Uterus (tissue), 4 donors: ENCODE measurements around the gene IRX2. TPM values are rescaled to one million over a fixed set of nuclear protein-coding genes. Genes with fewer than 3 reads are reported as not detected.

Experiments used
- DNase-seq, 2 donors: peaks; one replicate each; pipeline ENCODE4 v3.0.0-alpha.2; 2019 to 2020
- H3K27ac ChIP-seq, 2 donors: fragments of 200-600 bp; sonication (generic); 1 replicate in 1 of 2; 2 replicates in 1 of 2; pipeline ENCODE4 v1.5.1; 2016 to 2018
- H3K27me3 ChIP-seq, 2 donors: fragments of 200-600 bp; sonication (generic); one replicate each; pipeline ENCODE4 v1.5.1; 2018 to 2019; ENCODE audit warnings: control low read depth in 1 of 2
- H3K36me3 ChIP-seq, 2 donors: fragments of 200-600 bp; sonication (generic); one replicate each; pipeline ENCODE4 v1.5.1; 2019; ENCODE audit warnings: control low read depth in 1 of 2
- H3K4me1 ChIP-seq, 2 donors: fragments of 200-600 bp; sonication (generic); one replicate each; pipeline ENCODE4 v1.5.1; 2018 to 2019; ENCODE audit warnings: control low read depth in 1 of 2
- H3K4me3 ChIP-seq, 2 donors: fragments of 200-600 bp; sonication (generic); 1 replicate in 1 of 2; 2 replicates in 1 of 2; pipeline ENCODE4 v1.5.1; 2018 to 2019; ENCODE audit warnings: mild to moderate bottlenecking in 1 of 2
- H3K9me3 ChIP-seq, 2 donors: fragments of 200-600 bp; sonication (generic); one replicate each; pipeline ENCODE4 v1.5.1; 2019; ENCODE audit warnings: control low read depth in 1 of 2
- CTCF ChIP-seq, 4 experiments: fragments of 200-600 bp in 2 of 4; fragments of 450-650 bp in 2 of 4; sonication (generic) in 2 of 4; IDR thresholded peaks; one replicate each; pipeline ENCODE4 v1.5.1; 2016 to 2019; ENCODE audit warnings: antibody characterized with exemption in 4 of 4, mild to moderate bottlenecking in 2 of 4, moderate library complexity in 1 of 4
- POLR2A ChIP-seq, 2 donors: fragments of 450-650 bp; IDR thresholded peaks; one replicate each; pipeline ENCODE4 v1.6.1; 2016; ENCODE audit warnings: antibody characterized with exemption in 2 of 2, mild to moderate bottlenecking in 1 of 2, moderate library complexity in 1 of 2
- intact Hi-C: fragments of 100-400 bp; cut with DNase I; formaldehyde crosslinking; loops from one replicate; pipeline ENCODE4 v1.15.1; 2023; ENCODE audit warnings: low total_unique reads
- total RNA-seq, 4 donors: library from RNA; depleted of rRNA in 3 of 4; stranded (reverse); fragments of >200 nt in 3 of 4; gene quantifications; one replicate each; pipeline versions ENCODE4 v1.1.0 to v1.2.4, GENCODE V29; 2014 to 2023
- donor health status: DM: yes; HTN: yes; CAD: no.

Gene IRX2
- total RNA-seq, 4 donors from 2014 or later: 0.77 TPM; not detected in 3

GRCh38 chr5:2715856-2716255 lies 35.6 kb downstream of the IRX2 start:
- no peak overlapping the region for H3K27ac ChIP-seq
- no peaks in the 10 kb centered on the region for H3K36me3 ChIP-seq
- no peaks in the 10 kb centered on the region for H3K9me3 ChIP-seq
- H3K4me3 ChIP-seq: no peak overlapping the region
- no peak for DNase-seq
- no peaks in the 10 kb centered on the region for H3K4me1 ChIP-seq
- intact Hi-C loops: no loop called here
- TF ChIP-seq CTCF (IDR thresholded peaks at IDR 0.05): no peak
- no peak for TF ChIP-seq POLR2A (IDR thresholded peaks at IDR 0.05)
- H3K27me3 ChIP-seq: no peaks in the 10 kb centered on the region

GRCh38 chr5:2714805-2715204 lies 36.7 kb downstream of the IRX2 start:
- H3K4me1 ChIP-seq: no peaks in the 10 kb centered on the region
- no peaks in the 10 kb centered on the region for H3K27me3 ChIP-seq
- intact Hi-C loops: no loop called here
- H3K36me3 ChIP-seq: no peaks in the 10 kb centered on the region
- TF ChIP-seq CTCF (IDR thresholded peaks at IDR 0.05) (no peak), POLR2A (IDR thresholded peaks at IDR 0.05) (no peak)
- H3K9me3 ChIP-seq: no peaks in the 10 kb centered on the region
- H3K4me3 ChIP-seq: no peak overlapping the region
- no peak overlapping the region for H3K27ac ChIP-seq
- DNase-seq: no peak

- no peaks in the 10 kb centered on the region for H3K27me3 ChIP-seq
- no peak overlapping the region for H3K4me3 ChIP-seq
- no peak for DNase-seq
- intact Hi-C loops: no loop called here
- TF ChIP-seq POLR2A (IDR thresholded peaks at IDR 0.05) (no peak), CTCF (IDR thresholded peaks at IDR 0.05) (no peak)
- no peak overlapping the region for H3K27ac ChIP-seq
- no peaks in the 10 kb centered on the region for H3K9me3 ChIP-seq
- H3K4me1 ChIP-seq: no peaks in the 10 kb centered on the region
- H3K36me3 ChIP-seq: no peaks in the 10 kb centered on the region
Observed at GRCh38 chr5:2714026-2714425, 37.5 kb downstream of the IRX2 start.

- Histone ChIP-seq H3K27me3 (no peaks in the 10 kb centered on the region), H3K4me3 (no peak overlapping the region), H3K9me3 (no peaks in the 10 kb centered on the region), H3K36me3 (no peaks in the 10 kb centered on the region), H3K27ac (no peak overlapping the region), H3K4me1 (no peaks in the 10 kb centered on the region)
- intact Hi-C loops: no loop called here
- TF ChIP-seq POLR2A (IDR thresholded peaks at IDR 0.05) (no peak), CTCF (IDR thresholded peaks at IDR 0.05) (no peak)
- DNase-seq: no peak
Observed at GRCh38 chr5:2711446-2712425, 39.7 kb downstream of the IRX2 start.

- H3K4me3 ChIP-seq: no peak overlapping the region
- H3K4me1 ChIP-seq: no peaks in the 10 kb centered on the region
- DNase-seq: no peak
- intact Hi-C loops: no loop called here
- H3K27ac ChIP-seq: no peak overlapping the region
- no peaks in the 10 kb centered on the region for H3K36me3 ChIP-seq
- TF ChIP-seq CTCF (IDR thresholded peaks at IDR 0.05) (no peak), POLR2A (IDR thresholded peaks at IDR 0.05) (no peak)
- H3K27me3 ChIP-seq: no peaks in the 10 kb centered on the region
- no peaks in the 10 kb centered on the region for H3K9me3 ChIP-seq
Observed at GRCh38 chr5:2710910-2711309, 40.6 kb downstream of the IRX2 start.
